Astrocyte (in vitro differentiated cells and primary cell): ENCODE measurements around the gene SLCO3A1. TPM values are rescaled to one million over a fixed set of nuclear protein-coding genes. Genes with fewer than 3 reads are reported as not detected.
A peak's percentile ranks its signal among the peaks of the same experiment; 100 is the strongest.

ENCODE experiments used
- DNase-seq: peaks from one replicate; pipeline ENCODE4 v3.0.0-alpha.2; 2010; ENCODE audit warnings: low read depth
- FAIRE-seq: peaks from 2 replicates; lab custom pipeline; 2011; peaks lifted over from hg19 to GRCh38; lab: Jason Lieb, UNC
- H2AFZ ChIP-seq: 2 replicates; pipeline ENCODE4 v1.6.0; 2012; ENCODE audit warnings: low read depth, low read length, inconsistent platforms
- H3K27ac ChIP-seq: 2 replicates; pipeline ENCODE4 v1.5.1; 2011; ENCODE audit warnings: low read depth, low read length, inconsistent platforms
- H3K27me3 ChIP-seq: 2 replicates; pipeline ENCODE4 v1.6.0; 2011; ENCODE audit warnings: low read length, inconsistent platforms; ENCODE audit not compliant: insufficient read depth
- H3K36me3 ChIP-seq: 2 replicates; pipeline ENCODE4 v1.5.1; 2011; ENCODE audit warnings: low read length, inconsistent platforms; ENCODE audit not compliant: insufficient read depth
- H3K4me1 ChIP-seq: 2 replicates; pipeline ENCODE4 v1.5.1; 2011; ENCODE audit warnings: low read length, inconsistent platforms; ENCODE audit not compliant: insufficient read depth
- H3K4me2 ChIP-seq: 2 replicates; pipeline ENCODE4 v1.6.0; 2012; ENCODE audit warnings: low read length, inconsistent platforms
- H3K4me3 ChIP-seq: 2 replicates; pipeline ENCODE4 v1.5.1; 2011; ENCODE audit warnings: low read depth, mild to moderate bottlenecking, low read length, inconsistent platforms; ENCODE audit not compliant: insufficient read depth
- H3K79me2 ChIP-seq: 2 replicates; pipeline ENCODE4 v1.6.0; 2012; ENCODE audit warnings: mild to moderate bottlenecking, low read length, inconsistent platforms; ENCODE audit not compliant: insufficient read depth
- H3K9ac ChIP-seq: 2 replicates; pipeline ENCODE4 v1.6.0; 2012; ENCODE audit warnings: mild to moderate bottlenecking, low read length, inconsistent platforms
- H3K9me3 ChIP-seq: 2 replicates; pipeline ENCODE4 v1.5.1; 2012; ENCODE audit warnings: low read depth, mild to moderate bottlenecking, low read length, inconsistent platforms; ENCODE audit not compliant: insufficient read depth
- H4K20me1 ChIP-seq: 2 replicates; pipeline ENCODE4 v1.6.0; 2012; ENCODE audit warnings: low read length, inconsistent platforms; ENCODE audit not compliant: insufficient read depth
- H3K27ac Mint-ChIP-seq: one replicate; pipeline ENCODE4 v1.8.0; 2021; ENCODE audit warnings: mild to moderate bottlenecking, mixed read lengths; ENCODE audit not compliant: unreplicated experiment
- H3K27me3 Mint-ChIP-seq: one replicate; pipeline ENCODE4 v1.8.0; 2021; ENCODE audit warnings: low read depth, mixed read lengths; ENCODE audit not compliant: unreplicated experiment
- H3K36me3 Mint-ChIP-seq: one replicate; pipeline ENCODE4 v1.8.0; 2021; ENCODE audit warnings: low read depth, mixed read lengths; ENCODE audit not compliant: unreplicated experiment
- H3K4me1 Mint-ChIP-seq: one replicate; pipeline ENCODE4 v1.8.0; 2021; ENCODE audit warnings: low read depth, mixed read lengths; ENCODE audit not compliant: unreplicated experiment
- H3K4me3 Mint-ChIP-seq: one replicate; pipeline ENCODE4 v1.8.0; 2021; ENCODE audit warnings: mild to moderate bottlenecking, moderate library complexity, mixed read lengths; ENCODE audit not compliant: unreplicated experiment
- H3K9me3 Mint-ChIP-seq: one replicate; pipeline ENCODE4 v1.8.0; 2021; ENCODE audit warnings: mild to moderate bottlenecking, mixed read lengths; ENCODE audit not compliant: unreplicated experiment
- EZH2 ChIP-seq: IDR thresholded peaks from 2 replicates; pipeline ENCODE4 v1.6.1; 2012; ENCODE audit warnings: mild to moderate bottlenecking, low read length, inconsistent platforms; ENCODE audit not compliant: insufficient read depth
- total RNA-seq: library from RNA; stranded (reverse); gene quantifications from 2 replicates; pipeline ENCODE4 v1.2.1, GENCODE V29; 2021
- TF ChIP-seq, protein P1 (sequence below): IDR thresholded peaks from 2 replicates; pipeline ENCODE4 v1.5.1; 2011; ENCODE audit warnings: low read depth, mild to moderate bottlenecking, inconsistent platforms, low read length, moderate library complexity; ENCODE audit not compliant: insufficient read depth

Gene SLCO3A1
- total RNA-seq, 1 donor from 2014 or later: 9.4 TPM

DNA sequence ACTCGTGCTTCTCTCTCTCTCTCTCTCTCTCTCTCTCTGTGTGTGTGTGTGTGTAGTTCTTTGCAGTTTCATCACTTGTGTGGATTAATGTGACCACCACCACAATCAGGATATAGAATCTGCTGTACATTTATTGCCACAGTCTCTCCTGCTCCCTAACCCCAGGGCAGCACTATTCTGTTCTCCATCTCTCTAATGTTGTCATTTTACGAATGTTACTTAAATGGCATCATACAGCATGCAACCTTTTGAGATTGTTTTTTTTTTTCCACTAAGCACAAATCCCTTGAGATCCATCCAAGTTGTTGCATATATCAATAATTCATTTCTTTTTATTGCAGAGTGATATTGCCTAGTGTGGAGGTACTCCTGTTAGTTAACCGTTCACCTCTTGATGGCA, 26.9 kb downstream of the SLCO3A1 start:
- Histone ChIP-seq H3K9me3 (no peaks in the 10 kb centered on the region), H3K4me2 (no peak overlapping the region), H3K27me3 (no peaks in the 10 kb centered on the region), H3K79me2 (peaks cover 3% of the 10 kb centered on the region), H3K27ac (no peak overlapping the region), H3K36me3 (no peaks in the 10 kb centered on the region), H4K20me1 (peaks cover 6% of the 10 kb centered on the region), H2AFZ (no peak overlapping the region), H3K4me3 (no peak overlapping the region), H3K4me1 (no peaks in the 10 kb centered on the region), H3K9ac (no peak overlapping the region)
- FAIRE-seq: no peak
- no peaks in the 10 kb centered on the region for H3K9me3 Mint-ChIP-seq
- no peaks in the 10 kb centered on the region for H3K36me3 Mint-ChIP-seq
- no peak overlapping the region for H3K27ac Mint-ChIP-seq
- no peak for DNase-seq
- peaks cover 3% of the 10 kb centered on the region for H3K4me1 Mint-ChIP-seq
- H3K4me3 Mint-ChIP-seq: no peak overlapping the region
- H3K27me3 Mint-ChIP-seq: peaks cover 6% of the 10 kb centered on the region
- no peak for TF ChIP-seq EZH2
- TF ChIP-seq, protein P1, sequence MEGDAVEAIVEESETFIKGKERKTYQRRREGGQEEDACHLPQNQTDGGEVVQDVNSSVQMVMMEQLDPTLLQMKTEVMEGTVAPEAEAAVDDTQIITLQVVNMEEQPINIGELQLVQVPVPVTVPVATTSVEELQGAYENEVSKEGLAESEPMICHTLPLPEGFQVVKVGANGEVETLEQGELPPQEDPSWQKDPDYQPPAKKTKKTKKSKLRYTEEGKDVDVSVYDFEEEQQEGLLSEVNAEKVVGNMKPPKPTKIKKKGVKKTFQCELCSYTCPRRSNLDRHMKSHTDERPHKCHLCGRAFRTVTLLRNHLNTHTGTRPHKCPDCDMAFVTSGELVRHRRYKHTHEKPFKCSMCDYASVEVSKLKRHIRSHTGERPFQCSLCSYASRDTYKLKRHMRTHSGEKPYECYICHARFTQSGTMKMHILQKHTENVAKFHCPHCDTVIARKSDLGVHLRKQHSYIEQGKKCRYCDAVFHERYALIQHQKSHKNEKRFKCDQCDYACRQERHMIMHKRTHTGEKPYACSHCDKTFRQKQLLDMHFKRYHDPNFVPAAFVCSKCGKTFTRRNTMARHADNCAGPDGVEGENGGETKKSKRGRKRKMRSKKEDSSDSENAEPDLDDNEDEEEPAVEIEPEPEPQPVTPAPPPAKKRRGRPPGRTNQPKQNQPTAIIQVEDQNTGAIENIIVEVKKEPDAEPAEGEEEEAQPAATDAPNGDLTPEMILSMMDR: no peak

DNA sequence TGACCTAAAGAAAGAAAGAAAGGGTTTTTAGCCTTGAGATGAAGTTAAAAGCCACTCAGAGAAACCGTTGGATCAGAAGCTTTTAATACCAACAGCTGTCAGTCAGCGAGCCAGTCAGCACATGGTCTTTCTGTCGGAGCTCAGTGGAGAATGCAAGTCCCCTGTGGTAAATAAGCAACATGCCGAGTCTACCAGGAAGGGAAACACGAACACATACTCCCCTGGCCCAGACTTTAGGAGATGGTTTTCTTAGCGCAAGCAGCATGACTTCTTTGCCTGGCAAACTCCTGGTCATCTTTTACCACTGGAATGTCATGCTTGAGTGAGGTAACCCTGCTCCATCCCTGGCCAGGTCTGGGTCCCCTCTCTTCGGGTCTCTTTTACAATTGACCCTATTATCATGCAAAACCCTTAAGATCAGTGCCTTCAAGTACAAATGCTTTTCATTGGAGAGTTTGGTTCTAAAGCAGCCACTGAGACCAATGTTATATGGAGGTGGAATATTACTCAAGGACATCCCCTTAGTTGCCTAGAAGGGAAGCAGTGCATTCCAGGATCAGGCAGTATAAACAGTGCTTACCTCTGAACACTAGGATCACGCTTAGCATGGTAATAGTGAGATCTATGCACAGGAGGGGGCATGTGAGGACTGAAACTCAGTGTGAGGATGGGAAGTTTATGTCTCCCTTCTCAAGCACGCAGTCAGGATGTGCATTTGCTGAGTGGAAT, 28.2 kb downstream of the SLCO3A1 start:
- Histone ChIP-seq H3K27ac (no peak overlapping the region), H2AFZ (no peak overlapping the region), H3K4me1 (no peaks in the 10 kb centered on the region), H3K79me2 (peaks cover 3% of the 10 kb centered on the region), H3K36me3 (no peaks in the 10 kb centered on the region), H3K4me2 (no peak overlapping the region), H3K9ac (no peak overlapping the region), H3K9me3 (no peaks in the 10 kb centered on the region), H4K20me1 (peaks cover 6% of the 10 kb centered on the region), H3K4me3 (no peak overlapping the region), H3K27me3 (no peaks in the 10 kb centered on the region)
- no peak for FAIRE-seq
- no peak overlapping the region for H3K27ac Mint-ChIP-seq
- TF ChIP-seq, protein P1: no peak
- no peak for TF ChIP-seq EZH2
- no peaks in the 10 kb centered on the region for H3K36me3 Mint-ChIP-seq
- H3K4me3 Mint-ChIP-seq: no peak overlapping the region
- peaks cover 6% of the 10 kb centered on the region for H3K27me3 Mint-ChIP-seq
- DNase-seq: no peak
- peaks cover 3% of the 10 kb centered on the region for H3K4me1 Mint-ChIP-seq
- H3K9me3 Mint-ChIP-seq: no peaks in the 10 kb centered on the region

GRCh38 chr15:91882858-91883586, 29.5 kb downstream of the SLCO3A1 start:
- no peak overlapping the region for H3K4me3 ChIP-seq
- no peaks in the 10 kb centered on the region for H3K36me3 Mint-ChIP-seq
- H3K79me2 ChIP-seq: peaks cover 3% of the 10 kb centered on the region
- H3K36me3 ChIP-seq: no peaks in the 10 kb centered on the region
- H3K27me3 ChIP-seq: no peaks in the 10 kb centered on the region
- no peak overlapping the region for H3K9ac ChIP-seq
- peaks cover 6% of the 10 kb centered on the region for H3K27me3 Mint-ChIP-seq
- TF ChIP-seq, protein P1: no peak
- TF ChIP-seq EZH2: no peak
- FAIRE-seq (peak; percentile 9), DNase-seq (peak; percentile 20)
- no peak overlapping the region for H2AFZ ChIP-seq
- H3K9me3 Mint-ChIP-seq: no peaks in the 10 kb centered on the region
- peaks cover 3% of the 10 kb centered on the region for H3K4me1 Mint-ChIP-seq
- H3K4me1 ChIP-seq: no peaks in the 10 kb centered on the region
- H3K27ac Mint-ChIP-seq: no peak overlapping the region
- H3K27ac ChIP-seq: no peak overlapping the region
- H3K4me2 ChIP-seq: no peak overlapping the region
- no peak overlapping the region for H3K4me3 Mint-ChIP-seq
- H4K20me1 ChIP-seq: peaks cover 11% of the 10 kb centered on the region
- no peaks in the 10 kb centered on the region for H3K9me3 ChIP-seq
